Liver (tissue), 3 donors: Measurements from ENCODE around the gene SCN9A.

Source experiments
- CTCF ChIP-seq: fragments of 150-350 bp; IDR thresholded peaks from 2 replicates; pipeline ENCODE4 v1.5.1; 2017; ENCODE audit warnings: improper control_type of control experiment, low read depth, low read length; ENCODE audit not compliant: missing input control
- EGR1 ChIP-seq, 2 donors: IDR thresholded peaks; 2 replicates each; pipeline ENCODE4 v1.6.1; 2016 to 2018; ENCODE audit warnings: antibody characterized with exemption in 2 of 2, low read depth in 2 of 2
- FOXA1 ChIP-seq: IDR thresholded peaks from 2 replicates; pipeline ENCODE4 v1.6.1; 2016; ENCODE audit warnings: antibody characterized with exemption
- HNF4G ChIP-seq: IDR thresholded peaks from 2 replicates; pipeline ENCODE4 v1.6.1; 2016; ENCODE audit warnings: antibody characterized with exemption
- JUND ChIP-seq, 2 donors: IDR thresholded peaks; 2 replicates each; pipeline ENCODE4 v1.6.1; 2016; ENCODE audit warnings: antibody characterized with exemption in 2 of 2
- MAX ChIP-seq: IDR thresholded peaks from 2 replicates; pipeline ENCODE4 v1.6.1; 2016; ENCODE audit warnings: antibody characterized with exemption
- NR2F2 ChIP-seq: IDR thresholded peaks from 2 replicates; pipeline ENCODE4 v1.6.1; 2016; ENCODE audit warnings: antibody characterized with exemption
- RAD21 ChIP-seq, 2 donors: IDR thresholded peaks; 2 replicates each; pipeline ENCODE4 v1.6.1; 2016; ENCODE audit warnings: antibody characterized with exemption in 2 of 2, mild to moderate bottlenecking in 2 of 2
- REST ChIP-seq: IDR thresholded peaks from 2 replicates; pipeline ENCODE4 v1.6.1; 2016; ENCODE audit warnings: antibody characterized with exemption, mild to moderate bottlenecking
- RXRA ChIP-seq, 2 donors: IDR thresholded peaks; 2 replicates each; pipeline ENCODE4 v1.6.1; 2017 to 2018; ENCODE audit warnings: antibody characterized with exemption in 2 of 2, mild to moderate bottlenecking in 1 of 2
- SP1 ChIP-seq: IDR thresholded peaks from 2 replicates; pipeline ENCODE4 v1.6.1; 2018; ENCODE audit warnings: antibody characterized with exemption, mild to moderate bottlenecking
- TAF1 ChIP-seq: conservative IDR thresholded peaks from 2 replicates; pipeline ENCODE4 v1.6.1; 2016; ENCODE audit warnings: antibody characterized with exemption, mild to moderate bottlenecking
- YY1 ChIP-seq: IDR thresholded peaks from 2 replicates; pipeline ENCODE4 v1.6.1; 2016; ENCODE audit warnings: antibody characterized with exemption, mild to moderate bottlenecking
- ZBTB33 ChIP-seq: IDR thresholded peaks from 2 replicates; pipeline ENCODE4 v1.6.1; 2016; ENCODE audit warnings: antibody characterized with exemption
- donor health status: healthy.
- donor health status: healthy.

GRCh38 chr2:166257859-166258258, 117.9 kb downstream of the SCN9A start:
- no peak for TF ChIP-seq CTCF
- TF ChIP-seq JUND (IDR thresholded peaks at IDR 0.05), result no peak
- no peak for TF ChIP-seq TAF1
- TF ChIP-seq NR2F2, result no peak
- no peak for TF ChIP-seq RAD21 (IDR thresholded peaks at IDR 0.05)
- TF ChIP-seq YY1, result no peak
- TF ChIP-seq EGR1 (IDR thresholded peaks at IDR 0.05; ENCODE audit: low read depth in 2 of 2), result no peak
- TF ChIP-seq REST, result no peak
- TF ChIP-seq SP1, result no peak
- TF ChIP-seq HNF4G, result no peak
- no peak for TF ChIP-seq MAX
- TF ChIP-seq RXRA (IDR thresholded peaks at IDR 0.05), result no peak
- no peak for TF ChIP-seq FOXA1
- no peak for TF ChIP-seq ZBTB33
